KG1 (cell line): Measurements from ENCODE around the gene FAM219A.
A peak's percentile ranks its signal among the peaks of the same experiment; 100 is the strongest.

Source experiments
- DNase-seq: peaks from one replicate; lab custom pipeline; 2025; lab: John Stamatoyannopoulos, UW

FAM219A gene

GRCh38 chr9:34400275-34400674 is 58.1 kb downstream of the FAM219A start:
- DNase-seq, result no peak

- no peak for DNase-seq
Observed at GRCh38 chr9:34399729-34400128, 58.6 kb downstream of the FAM219A start.

GRCh38 chr9:34398875-34399274 is 59.5 kb downstream of the FAM219A start:
- no peak for DNase-seq

GRCh38 chr9:34396276-34397214 is 61.8 kb downstream of the FAM219A start:
- DNase-seq, result no peak

- no peak for DNase-seq
Observed at GRCh38 chr9:34392511-34392910, 65.9 kb downstream of the FAM219A start.

GRCh38 chr9:34387239-34387638 is 71.1 kb downstream of the FAM219A start:
- DNase-seq, result no peak

- no peak for DNase-seq
Observed at GRCh38 chr9:34386656-34387055, 71.7 kb downstream of the FAM219A start.

GRCh38 chr9:34385561-34386230 is 72.7 kb downstream of the FAM219A start:
- DNase-seq, result no peak

GRCh38 chr9:34384368-34385165 is 73.8 kb downstream of the FAM219A start:
- no peak for DNase-seq

- DNase-seq, result no peak
Observed at GRCh38 chr9:34383904-34384303, 74.5 kb downstream of the FAM219A start.

- no peak for DNase-seq
Observed at GRCh38 chr9:34382879-34383278, 75.5 kb downstream of the FAM219A start.

- no peak for DNase-seq
Observed at GRCh38 chr9:34382054-34382453, 76.3 kb downstream of the FAM219A start.

GRCh38 chr9:34381323-34381722 is 77.0 kb downstream of the FAM219A start:
- DNase-seq, result no peak

GRCh38 chr9:34380511-34381315 is 77.7 kb downstream of the FAM219A start:
- no peak for DNase-seq

- no peak for DNase-seq
Observed at GRCh38 chr9:34380034-34380510, 78.3 kb downstream of the FAM219A start.

- DNase-seq, result peak; percentile 68
Observed at GRCh38 chr9:34379334-34380033, 78.9 kb downstream of the FAM219A start.

GRCh38 chr9:34378376-34379060 is 79.9 kb downstream of the FAM219A start:
- no peak for DNase-seq

GRCh38 chr9:34377404-34377746 is 81.0 kb downstream of the FAM219A start:
- no peak for DNase-seq

- DNase-seq, result peak; percentile 79
Observed at GRCh38 chr9:34376596-34377403, 81.6 kb downstream of the FAM219A start, which contains the start of gene MYORG. MYORG (minus strand) TSS chr9:34376898; CDS start chr9:34372943, 3,955 bp downstream.
